HUDEP-2 (cell line): ENCODE measurements around the gene OFD1.

Source experiments
- DNase-seq, 76 experiments: peaks; one replicate each; lab custom pipeline; 2025; ENCODE audit not compliant: unreplicated experiment in 76 of 76; lab: John Stamatoyannopoulos, UW

Gene OFD1

DNA sequence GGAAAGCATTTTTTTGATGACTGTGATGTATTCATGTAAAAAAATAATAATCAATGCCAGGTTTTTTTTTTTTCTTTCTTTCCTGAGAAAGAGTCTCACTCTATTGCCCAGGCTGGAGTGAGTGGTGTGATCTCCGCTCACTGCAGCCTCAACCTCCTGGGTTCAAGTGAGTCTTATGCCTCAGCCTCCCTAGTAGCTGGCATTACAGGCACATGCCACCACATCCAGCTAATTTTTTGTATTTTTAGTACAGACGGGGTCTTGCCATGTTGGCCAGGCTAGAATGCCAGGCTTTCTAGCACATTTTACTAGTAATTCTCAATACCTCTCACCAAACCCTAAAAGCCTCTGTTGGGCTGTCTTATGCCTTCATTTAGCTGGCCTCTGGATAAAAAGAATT is 56.6 kb downstream of the OFD1 start:
- no peak for DNase-seq

- DNase-seq = no peak
These were observed 57.0 kb downstream of the OFD1 start for GRCh38 chrX:13791559-13791958.

DNA sequence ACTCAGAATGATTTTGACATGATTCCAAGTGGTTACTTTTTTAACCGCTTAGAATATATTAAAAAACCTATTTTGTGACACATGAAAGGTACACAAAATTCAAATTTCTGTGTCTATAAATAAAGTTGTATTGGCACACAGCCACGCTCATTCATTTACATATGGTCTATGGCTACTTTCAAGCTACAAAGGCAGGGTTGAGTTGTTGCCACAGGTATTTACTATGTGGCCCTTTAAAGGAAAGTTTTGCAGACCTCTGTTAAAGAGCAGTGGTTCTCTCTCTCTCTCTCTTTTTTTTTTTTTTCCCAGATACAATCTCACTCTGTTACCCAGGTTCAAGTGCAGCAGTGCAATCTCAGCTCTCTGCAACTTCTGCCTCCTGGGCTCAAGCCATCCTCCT is 59.3 kb downstream of the OFD1 start:
- DNase-seq = no peak

GRCh38 chrX:13794417-13794816 is 59.9 kb downstream of the OFD1 start:
- no peak for DNase-seq

- no peak for DNase-seq
These were observed 63.0 kb downstream of the OFD1 start for GRCh38 chrX:13797512-13797911.

GRCh38 chrX:13798184-13798583 is 63.6 kb downstream of the OFD1 start:
- no peak for DNase-seq

GRCh38 chrX:13803116-13803515 is 68.6 kb downstream of the OFD1 start:
- DNase-seq = no peak

- DNase-seq = no peak
These were observed 70.7 kb downstream of the OFD1 start for GRCh38 chrX:13805241-13805640.

- no peak for DNase-seq
These were observed 73.7 kb downstream of the OFD1 start for GRCh38 chrX:13808293-13808692.

- DNase-seq = no peak
These were observed 74.3 kb downstream of the OFD1 start for GRCh38 chrX:13808865-13809264.

DNA sequence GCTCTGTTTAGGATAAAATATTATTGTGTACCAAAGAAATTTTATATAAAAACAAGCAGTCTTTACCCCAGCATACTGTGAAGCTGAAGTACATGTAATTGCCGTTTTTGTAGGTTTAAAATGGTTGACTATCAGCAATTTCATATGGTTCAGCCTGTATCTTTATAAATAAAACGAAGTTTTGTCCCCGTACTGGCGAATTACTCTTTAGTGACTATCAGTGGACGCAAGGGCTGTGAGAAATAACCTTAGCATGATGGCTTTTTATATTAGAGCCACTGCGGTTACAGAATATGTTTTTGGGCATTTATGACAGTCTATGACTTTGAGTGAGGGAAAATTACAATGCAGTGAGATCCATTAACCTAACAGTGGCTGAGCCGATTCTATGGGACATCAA is 81.1 kb downstream of the OFD1 start:
- no peak for DNase-seq

DNA sequence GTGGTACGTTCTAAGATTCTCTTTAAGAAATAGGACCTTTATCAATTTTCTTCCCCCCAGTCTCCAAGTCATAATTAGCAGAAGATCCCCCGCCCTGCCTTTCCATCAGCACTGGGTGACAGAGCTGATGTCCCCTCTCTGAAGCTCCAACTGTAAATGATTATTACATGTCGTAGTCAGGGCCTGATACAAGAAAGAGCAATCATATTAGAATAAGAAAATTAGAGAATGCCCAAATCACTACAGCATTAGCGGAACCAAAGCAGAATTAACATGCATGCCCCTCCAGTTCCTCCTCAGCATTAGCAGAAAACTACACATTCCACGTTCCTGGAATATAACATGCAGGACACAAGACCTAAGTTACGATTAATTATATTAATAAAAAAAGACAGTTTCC is 81.6 kb downstream of the OFD1 start:
- no peak for DNase-seq

DNA sequence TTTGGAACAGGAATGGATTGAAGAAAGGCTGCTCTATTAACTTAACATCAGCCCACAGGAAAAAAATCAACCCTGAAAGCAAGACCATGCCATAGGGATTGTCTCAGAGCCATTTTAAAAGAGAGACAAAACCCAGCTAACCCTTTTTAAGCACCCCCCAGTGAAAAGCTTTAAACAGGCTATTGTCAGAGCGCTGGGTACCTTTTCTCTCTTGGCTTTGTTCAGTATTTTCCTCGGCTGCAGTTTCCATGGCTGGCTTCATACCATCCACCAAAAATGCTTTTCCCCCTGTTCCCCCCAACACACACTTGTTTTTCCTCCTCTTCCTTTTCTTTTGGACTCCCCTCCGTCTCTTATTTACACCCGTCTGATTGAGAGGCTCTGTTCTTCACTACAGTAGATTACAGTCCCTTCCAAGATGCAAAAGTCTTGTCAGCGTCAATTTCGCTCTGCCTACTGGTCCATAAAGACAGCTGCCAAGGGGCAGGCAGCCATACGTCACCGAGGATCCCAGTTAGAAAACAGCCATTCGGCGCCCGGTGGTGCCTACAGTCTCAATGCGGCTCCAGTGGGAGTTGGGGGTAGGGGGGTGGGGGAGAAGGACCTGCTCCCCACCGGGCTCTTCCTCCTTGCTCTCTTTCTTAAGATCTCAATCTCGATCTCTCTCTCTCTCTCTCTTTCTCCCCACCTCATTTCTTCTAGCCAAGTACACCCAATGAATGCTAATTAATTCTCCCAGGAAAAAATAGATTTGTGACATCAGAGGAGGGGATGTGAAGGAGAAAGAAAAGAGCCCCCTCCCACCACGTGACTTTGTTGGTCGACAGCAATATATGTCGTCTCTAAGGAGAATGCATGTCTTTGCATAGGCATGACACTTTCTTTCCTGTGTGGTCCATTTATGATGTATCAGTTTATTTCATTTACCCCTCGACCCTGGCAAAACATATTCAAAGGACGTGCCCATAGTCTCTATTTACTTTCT is 82.4 kb downstream of the OFD1 start, which contains the start of gene GPM6B:
GPM6B (minus strand) TSS at position 451 of the 985 bp plus-strand sequence; CDS start at position 262, 189 bp downstream.
- DNase-seq = no peak
